NCI-H510A (cell line): Measurements from ENCODE around the gene PPP1R2C.

Experiments
- DNase-seq: peaks from one replicate; lab custom pipeline; 2025; lab: John Stamatoyannopoulos, UW

Gene PPP1R2C

DNA sequence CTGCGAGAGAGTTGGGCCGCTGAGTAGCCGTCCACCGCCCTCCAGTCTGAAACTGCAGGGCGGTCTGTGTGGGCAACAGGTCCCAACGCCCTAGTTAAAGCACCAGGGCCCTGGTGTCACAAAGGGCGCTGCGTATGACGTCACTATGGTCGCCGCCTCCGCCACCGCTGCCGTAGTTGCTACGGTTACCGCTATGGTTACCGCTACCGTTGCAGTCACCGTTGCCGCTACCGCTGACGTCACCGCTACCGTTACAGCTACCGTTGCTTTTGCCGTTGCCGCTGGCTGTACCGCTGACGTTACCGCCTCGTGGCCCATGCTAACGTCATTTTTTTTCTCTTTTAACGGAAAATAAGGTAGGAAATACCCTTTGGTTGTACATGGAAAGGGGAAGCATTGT, at the start of gene PPP1R2C:
PPP1R2C (minus strand) TSS at position 68 of the 400 bp plus-strand sequence. CDS start 84 bp downstream, outside the sequence.
- DNase-seq, result no peak

- no peak for DNase-seq
These were observed 47.2 kb upstream of the PPP1R2C start for GRCh38 chrX:42825201-42825600.

- DNase-seq, result no peak
These were observed 46.6 kb upstream of the PPP1R2C start for GRCh38 chrX:42824541-42824940.

DNA sequence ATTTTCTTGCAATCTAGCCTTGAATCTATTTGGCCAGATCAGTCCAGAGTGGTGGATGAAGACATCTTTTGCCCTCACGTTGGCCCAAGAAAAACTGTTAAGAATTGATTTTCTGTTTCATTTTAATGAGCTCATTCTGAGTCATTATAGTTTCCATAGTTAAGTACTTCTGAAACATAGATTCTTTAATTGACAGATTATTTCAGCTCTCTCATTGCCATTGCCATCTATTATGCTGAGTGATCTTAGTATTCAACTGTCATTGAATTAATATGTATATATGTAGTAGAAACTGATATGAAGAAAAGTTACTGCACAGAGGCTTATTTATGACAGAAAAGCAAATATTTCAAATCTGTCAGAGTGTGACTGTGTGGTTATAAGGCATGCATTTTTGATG, 45.5 kb upstream of the PPP1R2C start:
- no peak for DNase-seq

DNA sequence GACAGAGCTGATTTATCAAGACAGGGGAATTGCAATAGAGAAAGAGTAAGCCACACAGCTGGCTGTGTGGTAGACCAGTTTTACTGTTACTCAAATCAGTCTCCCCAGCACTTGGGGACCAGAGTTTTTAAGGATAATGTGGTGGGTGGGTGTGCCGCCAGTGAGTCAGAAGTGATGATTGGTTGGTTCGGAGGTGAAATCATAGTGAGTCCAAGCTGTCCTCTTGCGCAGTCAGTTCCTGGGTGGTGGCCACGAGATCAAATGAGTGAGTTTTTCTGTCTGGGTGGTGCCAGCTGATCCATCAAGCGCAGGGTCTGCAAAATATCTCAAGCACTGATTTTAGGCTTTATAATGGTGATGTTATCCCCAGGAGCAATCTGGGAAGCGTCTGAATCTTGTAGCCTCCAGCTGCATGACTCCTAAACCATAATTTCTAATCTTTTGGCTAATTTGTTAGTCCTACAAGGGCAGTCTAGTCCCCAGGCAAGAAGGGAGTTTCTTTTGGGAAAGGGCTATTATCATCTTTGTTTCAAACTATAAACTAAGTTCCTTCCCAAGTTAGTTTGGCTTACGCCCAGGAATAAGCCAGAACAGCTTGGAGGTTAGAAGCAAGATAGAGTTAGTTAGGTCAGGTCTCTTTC, 44.0 kb upstream of the PPP1R2C start:
- DNase-seq, result no peak

DNA sequence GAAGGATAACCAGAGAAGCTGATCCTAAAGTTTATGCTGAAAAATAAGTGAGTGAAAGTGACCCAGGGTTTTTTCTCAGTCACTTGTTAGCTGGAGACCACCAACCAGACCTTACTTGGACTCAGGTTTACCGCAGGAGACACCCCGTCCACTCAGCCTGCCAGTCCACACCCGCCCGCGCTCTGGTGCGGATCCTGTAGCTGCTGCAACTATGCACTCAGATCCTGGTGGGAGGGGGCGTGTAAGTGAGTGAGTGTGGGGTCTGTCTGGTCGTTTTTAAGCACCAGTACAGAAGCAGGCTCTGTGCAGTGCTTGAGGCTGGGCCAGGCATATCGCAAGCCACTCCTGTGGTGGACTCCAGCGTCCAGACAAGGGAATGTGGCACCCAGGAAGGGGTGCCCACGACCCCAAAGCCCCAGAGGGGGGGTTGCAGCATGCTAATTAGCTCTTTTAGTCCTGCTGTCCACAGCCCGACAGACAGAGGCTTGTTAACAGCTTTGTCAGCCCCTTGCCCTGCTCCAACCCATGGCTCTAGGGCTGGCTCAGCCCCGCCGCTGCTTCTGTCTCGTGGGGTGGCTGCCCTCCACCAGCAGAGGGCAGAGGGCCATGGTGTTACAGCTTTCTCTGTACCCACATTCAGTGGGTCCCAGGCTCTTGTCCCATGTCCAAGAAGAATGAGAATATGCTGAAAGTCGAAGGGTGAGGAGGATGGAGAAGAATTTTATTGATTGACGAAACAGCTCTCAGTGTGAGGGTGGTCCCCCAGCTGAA, 40.4 kb upstream of the PPP1R2C start:
- no peak for DNase-seq

GRCh38 chrX:42809569-42809968, 31.6 kb upstream of the PPP1R2C start:
- DNase-seq, result no peak

DNA sequence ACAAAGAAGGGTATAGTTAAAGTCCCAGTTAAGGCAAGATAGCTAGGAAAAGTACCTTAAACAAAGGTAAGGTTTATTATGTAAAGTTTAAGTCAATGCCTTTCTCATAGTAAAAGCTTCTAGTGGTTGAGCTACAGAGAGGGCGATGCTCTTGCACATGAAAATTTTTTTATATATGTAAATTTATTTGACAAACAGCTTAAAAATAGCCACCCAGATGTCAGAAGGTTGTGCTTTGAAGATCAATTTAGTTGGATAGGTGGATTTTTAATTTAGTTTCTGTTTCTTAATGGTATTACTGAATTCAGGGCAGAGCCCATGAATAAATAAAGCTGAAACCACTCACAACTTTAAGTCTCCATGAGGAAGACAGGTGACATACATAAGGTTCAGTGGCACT, 29.4 kb upstream of the PPP1R2C start:
- no peak for DNase-seq

- DNase-seq, result no peak
These were observed 26.6 kb upstream of the PPP1R2C start for GRCh38 chrX:42804524-42804923.

DNA sequence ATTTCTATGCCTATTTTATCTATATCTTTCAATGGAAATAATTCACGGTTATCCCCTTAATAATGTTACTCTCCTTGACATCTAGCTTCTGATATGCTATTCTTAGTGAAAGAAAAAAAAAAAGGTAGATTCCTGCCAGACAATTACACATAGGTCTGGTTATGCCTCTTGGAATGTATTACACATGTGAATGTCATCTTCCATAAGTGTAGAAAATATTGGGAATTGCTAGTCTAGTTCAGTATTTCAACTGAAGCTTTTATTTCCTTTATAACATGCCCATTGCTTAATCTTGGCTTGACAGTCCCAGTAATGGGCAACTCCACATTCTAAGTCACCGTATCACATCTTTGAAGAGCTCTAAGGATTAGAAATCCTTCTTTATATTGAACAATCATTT, 25.4 kb upstream of the PPP1R2C start:
- DNase-seq, result no peak

GRCh38 chrX:42797651-42798269, 19.8 kb upstream of the PPP1R2C start:
- no peak for DNase-seq

GRCh38 chrX:42783451-42783850, 5.5 kb upstream of the PPP1R2C start:
- no peak for DNase-seq

GRCh38 chrX:42776195-42776594, 1.8 kb downstream of the PPP1R2C start:
- no peak for DNase-seq

DNA sequence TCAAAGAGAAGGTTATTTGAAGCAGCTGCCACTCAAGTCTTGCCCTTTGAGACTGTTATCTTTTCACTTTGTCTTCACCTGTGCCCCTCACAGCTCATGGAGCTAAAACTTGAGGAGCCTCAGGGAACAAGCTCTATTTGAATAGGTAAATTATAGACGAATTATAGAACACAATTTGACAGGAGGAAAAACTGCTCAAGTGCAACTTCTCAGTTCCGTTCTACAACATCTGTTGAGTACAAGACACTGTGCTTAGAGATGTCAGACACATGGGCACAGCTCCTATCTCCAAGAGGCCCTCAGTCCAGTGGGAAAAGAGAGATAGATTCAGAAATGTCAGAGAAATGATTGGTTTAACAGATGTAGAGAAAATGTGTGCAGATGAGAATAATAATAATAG, 5.1 kb downstream of the PPP1R2C start:
- no peak for DNase-seq

- no peak for DNase-seq
These were observed 6.2 kb downstream of the PPP1R2C start for GRCh38 chrX:42771506-42772335.

- no peak for DNase-seq
These were observed 7.4 kb downstream of the PPP1R2C start for GRCh38 chrX:42770566-42770965.

DNA sequence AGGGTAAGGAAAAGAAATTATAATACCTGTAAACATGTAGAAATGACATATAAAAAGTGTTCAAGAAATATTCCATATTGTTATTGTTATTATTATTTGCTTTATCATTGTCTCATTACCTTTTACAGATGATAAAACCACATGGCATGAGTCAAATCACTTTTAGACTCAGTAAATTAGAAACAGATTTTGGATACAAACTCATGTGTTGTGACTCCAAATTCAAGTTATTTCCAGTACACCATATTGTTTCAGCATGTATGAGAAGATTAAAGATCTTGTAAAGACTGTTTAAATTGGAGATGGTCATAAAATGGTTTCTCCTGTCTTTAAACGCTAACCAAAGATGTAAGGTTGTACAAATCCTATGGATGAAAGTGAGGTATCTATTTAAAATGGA, 18.1 kb downstream of the PPP1R2C start:
- no peak for DNase-seq

GRCh38 chrX:42755815-42756214, 22.1 kb downstream of the PPP1R2C start:
- no peak for DNase-seq

- no peak for DNase-seq
These were observed 23.4 kb downstream of the PPP1R2C start for GRCh38 chrX:42754603-42755002.

- no peak for DNase-seq
These were observed 23.8 kb downstream of the PPP1R2C start for GRCh38 chrX:42754115-42754514.

DNA sequence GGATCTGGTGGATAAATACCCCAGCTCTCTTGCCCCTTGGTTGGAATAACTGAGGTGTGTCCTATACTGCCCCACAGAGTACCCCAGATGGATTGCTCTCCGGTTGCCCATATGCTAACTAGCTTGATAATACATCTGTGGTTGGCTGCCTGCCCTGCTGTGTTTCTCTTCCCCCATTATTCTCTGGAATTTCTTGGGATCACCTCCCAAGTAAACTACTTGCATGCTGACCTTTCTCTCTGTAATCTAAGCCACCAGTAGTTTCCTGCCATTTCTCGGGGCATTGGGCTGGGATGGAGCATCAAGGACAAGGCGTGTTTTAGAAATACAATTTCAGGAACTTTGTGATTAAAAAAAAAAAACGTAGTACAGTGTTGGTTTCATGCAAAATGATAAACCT, 25.2 kb downstream of the PPP1R2C start:
- DNase-seq, result no peak

DNA sequence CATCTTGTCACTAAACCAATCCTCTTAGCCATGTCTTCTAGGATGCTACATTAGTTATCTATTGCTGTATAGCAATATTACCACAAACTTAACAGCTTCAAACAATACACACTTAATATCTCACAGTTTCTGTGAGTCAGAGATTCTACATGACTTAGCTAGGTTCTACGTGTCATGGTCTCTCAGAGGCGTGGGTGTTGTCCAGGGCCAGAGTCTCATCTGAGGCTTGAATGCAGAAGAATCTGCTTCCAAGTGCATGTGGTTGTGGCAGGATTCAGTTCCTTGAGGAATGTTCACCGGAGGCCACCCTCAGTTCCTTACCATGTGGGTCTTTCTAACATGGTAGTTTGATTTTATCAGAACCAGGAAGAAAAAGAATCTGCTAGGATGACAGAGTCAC, 26.4 kb downstream of the PPP1R2C start:
- DNase-seq, result no peak
